IPS-15b (cell line): ENCODE data around the gene SPRR2A.

Experiments
- H3K27me3 ChIP-seq: one replicate; pipeline ENCODE4 v1.6.1; 2013; ENCODE audit warnings: low read length; ENCODE audit not compliant: control insufficient read depth, insufficient read depth
- H3K36me3 ChIP-seq: one replicate; pipeline ENCODE4 v1.6.1; 2013; ENCODE audit warnings: low read length; ENCODE audit not compliant: control insufficient read depth, insufficient read depth
- H3K4me1 ChIP-seq: one replicate; pipeline ENCODE4 v1.6.1; 2013; ENCODE audit warnings: mild to moderate bottlenecking, low read length; ENCODE audit not compliant: control insufficient read depth, insufficient read depth
- H3K4me3 ChIP-seq: one replicate; pipeline ENCODE4 v1.5.1; 2013; ENCODE audit warnings: low read depth, low read length
- H3K9ac ChIP-seq: one replicate; pipeline ENCODE4 v1.6.1; 2013; ENCODE audit warnings: low read depth, mild to moderate bottlenecking, low read length
- H3K9me3 ChIP-seq: one replicate; pipeline ENCODE4 v1.6.1; 2013; ENCODE audit warnings: mild to moderate bottlenecking, low read length; ENCODE audit not compliant: control insufficient read depth, insufficient read depth

The SPRR2A gene

DNA sequence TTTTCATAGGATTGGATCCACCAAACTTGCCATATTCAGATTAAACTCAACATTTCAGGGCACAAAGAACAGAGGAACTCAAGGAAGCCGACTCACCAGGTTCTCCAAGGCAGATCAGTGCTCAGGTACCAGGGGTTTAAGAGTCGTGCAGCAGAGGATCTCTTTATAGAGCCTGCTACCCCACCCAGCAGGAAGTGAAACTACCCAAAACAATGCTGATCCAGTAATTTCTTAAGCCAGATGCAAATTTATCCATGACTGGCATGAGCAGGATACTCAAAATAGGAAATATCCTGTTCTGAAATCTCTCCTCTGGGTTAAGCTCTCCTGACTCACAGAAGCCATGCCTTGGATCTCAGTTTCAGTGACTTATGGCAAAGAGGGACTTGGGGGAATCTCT, at the start of gene SPRR2A:
Gene SPRR2A, minus strand, starts transcription at position 138 of the 400 bp plus-strand sequence. CDS start 777 bp downstream, outside the sequence.
- no peak within 1 kb of the TSS for H3K9ac ChIP-seq
- H3K9me3 ChIP-seq: no peaks in the 10 kb centered on the region
- H3K4me3 ChIP-seq: no peak within 1 kb of the TSS
- H3K27me3 ChIP-seq: no peaks in the 10 kb centered on the region
- H3K36me3 ChIP-seq: no peaks in the 10 kb centered on the region
- no peaks in the 10 kb centered on the region for H3K4me1 ChIP-seq

- H3K36me3 ChIP-seq: no peaks in the 10 kb centered on the region
- H3K27me3 ChIP-seq: no peaks in the 10 kb centered on the region
- no peaks in the 10 kb centered on the region for H3K9me3 ChIP-seq
- H3K9ac ChIP-seq: no peak overlapping the region
- H3K4me1 ChIP-seq: no peaks in the 10 kb centered on the region
- no peak overlapping the region for H3K4me3 ChIP-seq
Observed at GRCh38 chr1:153100245-153100644, 42.9 kb upstream of the SPRR2A start.

DNA sequence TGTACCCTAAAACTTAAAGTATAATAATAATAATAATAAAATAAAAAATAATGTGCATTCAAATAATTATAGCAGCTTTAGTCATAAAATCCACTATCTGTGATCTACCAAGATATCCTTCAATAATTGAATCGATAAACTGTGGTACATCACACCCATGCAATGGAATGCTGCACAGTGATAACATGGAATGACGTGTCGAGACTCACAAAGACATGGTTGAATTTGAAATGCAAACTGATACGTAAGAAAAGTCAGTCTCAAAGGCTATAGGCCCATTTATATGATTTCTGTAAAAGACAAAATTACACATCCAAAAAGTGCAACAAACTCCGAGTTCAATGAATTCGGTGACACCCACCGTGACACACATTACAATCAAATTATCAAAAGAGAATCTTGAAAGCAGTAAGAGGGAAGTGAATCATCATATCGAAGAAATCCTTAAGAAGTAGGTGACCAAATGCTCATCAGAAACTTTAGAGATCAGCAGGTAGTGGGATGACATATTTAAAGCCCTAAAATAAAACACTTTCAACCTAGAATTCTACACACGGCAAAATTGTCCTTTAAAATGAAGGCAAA, 42.2 kb upstream of the SPRR2A start:
- no peaks in the 10 kb centered on the region for H3K4me1 ChIP-seq
- no peak overlapping the region for H3K4me3 ChIP-seq
- H3K9ac ChIP-seq: no peak overlapping the region
- no peaks in the 10 kb centered on the region for H3K36me3 ChIP-seq
- no peaks in the 10 kb centered on the region for H3K27me3 ChIP-seq
- no peaks in the 10 kb centered on the region for H3K9me3 ChIP-seq

DNA sequence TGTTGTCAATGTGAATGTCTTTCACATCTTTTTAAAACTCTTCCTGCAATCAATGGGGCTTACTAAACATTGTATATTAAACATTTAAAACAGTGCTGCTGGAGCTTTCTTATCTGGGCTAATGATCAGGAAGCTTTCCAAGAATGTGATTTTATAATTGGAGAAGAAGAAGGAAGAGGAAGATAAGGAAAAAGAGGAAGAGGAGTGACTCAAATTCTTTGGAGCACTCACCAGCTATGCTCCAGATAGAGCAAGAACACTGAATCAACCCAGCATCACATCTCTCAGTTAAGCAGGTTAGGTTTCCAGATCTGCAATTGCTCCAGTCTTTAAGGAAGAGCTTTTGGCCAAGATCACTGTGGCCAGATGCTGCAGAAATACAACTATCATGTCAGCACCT, 38.5 kb upstream of the SPRR2A start:
- no peaks in the 10 kb centered on the region for H3K4me1 ChIP-seq
- no peaks in the 10 kb centered on the region for H3K9me3 ChIP-seq
- H3K4me3 ChIP-seq: no peak overlapping the region
- H3K27me3 ChIP-seq: no peaks in the 10 kb centered on the region
- H3K9ac ChIP-seq: no peak overlapping the region
- no peaks in the 10 kb centered on the region for H3K36me3 ChIP-seq

DNA sequence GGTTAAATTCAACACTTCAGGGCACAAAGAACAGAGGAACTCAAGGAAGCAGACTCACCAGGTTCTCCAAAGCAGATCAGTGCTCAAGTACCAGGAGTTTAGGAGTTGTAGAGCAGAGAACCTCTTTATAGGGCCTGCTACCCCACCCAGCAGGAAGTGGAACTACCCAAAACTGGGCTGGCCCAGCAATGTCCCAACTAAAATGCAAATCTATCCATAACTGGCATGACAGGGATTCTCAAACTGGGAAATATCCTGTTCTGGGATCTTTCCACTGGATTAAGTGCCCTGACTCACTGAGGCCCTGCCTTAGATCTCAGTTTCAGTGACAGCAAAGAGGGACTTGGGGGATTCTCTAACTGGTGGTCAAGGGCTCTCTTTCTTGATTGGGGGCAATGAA, 37.1 kb upstream of the SPRR2A start, which contains the start of gene SPRR2E:
Gene SPRR2E, minus strand, starts transcription at position 101 of the 400 bp plus-strand sequence. CDS start 775 bp downstream, outside the sequence.
- Histone ChIP-seq H3K36me3 (no peaks in the 10 kb centered on the region), H3K4me1 (no peaks in the 10 kb centered on the region), H3K27me3 (no peaks in the 10 kb centered on the region), H3K4me3 (no peak within 1 kb of the TSS), H3K9me3 (no peaks in the 10 kb centered on the region), H3K9ac (no peak within 1 kb of the TSS)

DNA sequence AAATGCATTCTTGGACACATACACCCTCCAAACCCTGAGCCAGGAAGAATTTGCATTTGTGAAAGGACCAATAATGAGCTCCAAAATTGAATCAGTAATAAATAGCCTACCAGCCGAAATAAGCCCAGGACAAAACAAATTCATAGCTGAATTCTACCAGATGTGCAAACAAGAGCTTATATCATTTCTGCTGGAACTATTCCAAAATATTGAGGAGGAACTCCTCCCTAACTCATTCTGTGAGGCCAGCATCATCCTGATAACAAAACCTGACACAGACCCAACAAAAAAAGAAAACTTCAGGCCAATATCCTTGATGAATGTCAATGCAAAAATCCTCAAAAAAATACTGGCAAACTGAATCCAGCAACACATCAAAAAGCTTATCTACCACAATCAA, 30.3 kb upstream of the SPRR2A start:
- Histone ChIP-seq H3K27me3 (no peaks in the 10 kb centered on the region), H3K36me3 (no peaks in the 10 kb centered on the region), H3K9me3 (no peaks in the 10 kb centered on the region), H3K4me1 (no peaks in the 10 kb centered on the region), H3K9ac (no peak overlapping the region), H3K4me3 (no peak overlapping the region)

GRCh38 chr1:153081736-153082135, 24.4 kb upstream of the SPRR2A start:
- no peaks in the 10 kb centered on the region for H3K9me3 ChIP-seq
- H3K4me1 ChIP-seq: no peaks in the 10 kb centered on the region
- H3K9ac ChIP-seq: no peak overlapping the region
- H3K36me3 ChIP-seq: no peaks in the 10 kb centered on the region
- no peaks in the 10 kb centered on the region for H3K27me3 ChIP-seq
- no peak overlapping the region for H3K4me3 ChIP-seq

GRCh38 chr1:153072806-153073726, 15.8 kb upstream of the SPRR2A start:
- Histone ChIP-seq H3K9me3 (no peaks in the 10 kb centered on the region), H3K27me3 (no peaks in the 10 kb centered on the region), H3K36me3 (no peaks in the 10 kb centered on the region), H3K4me3 (no peak overlapping the region), H3K4me1 (no peaks in the 10 kb centered on the region), H3K9ac (no peak overlapping the region)

DNA sequence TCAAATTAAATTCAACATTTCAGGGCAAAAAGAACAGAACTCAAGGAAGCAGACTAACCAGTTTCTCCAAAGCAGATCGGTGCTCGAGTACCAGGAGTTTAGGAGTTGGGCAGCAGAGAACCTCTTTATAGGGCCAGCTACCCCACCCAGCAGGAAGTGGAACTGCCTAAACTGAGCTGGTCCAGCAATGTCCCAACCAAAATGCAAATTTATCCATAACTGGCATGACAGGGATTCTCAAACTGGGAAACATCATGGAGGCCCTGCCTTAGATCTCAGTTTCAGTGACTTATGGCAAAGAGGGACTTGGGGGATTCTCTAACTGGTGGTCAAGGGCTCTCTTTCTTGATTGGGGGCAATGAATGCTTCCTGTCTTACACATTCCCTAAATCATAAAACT, 14.2 kb upstream of the SPRR2A start, which contains the start of gene SPRR2B:
Gene SPRR2B, minus strand, starts transcription at position 101 of the 400 bp plus-strand sequence. CDS start 772 bp downstream, outside the sequence.
- H3K4me3 ChIP-seq: no peak within 1 kb of the TSS
- H3K9ac ChIP-seq: no peak within 1 kb of the TSS
- H3K9me3 ChIP-seq: no peaks in the 10 kb centered on the region
- H3K4me1 ChIP-seq: no peaks in the 10 kb centered on the region
- H3K27me3 ChIP-seq: no peaks in the 10 kb centered on the region
- no peaks in the 10 kb centered on the region for H3K36me3 ChIP-seq

GRCh38 chr1:153070243-153070642, 12.9 kb upstream of the SPRR2A start:
- H3K36me3 ChIP-seq: no peaks in the 10 kb centered on the region
- H3K9ac ChIP-seq: no peak overlapping the region
- H3K4me1 ChIP-seq: no peaks in the 10 kb centered on the region
- no peak overlapping the region for H3K4me3 ChIP-seq
- H3K9me3 ChIP-seq: no peaks in the 10 kb centered on the region
- H3K27me3 ChIP-seq: no peaks in the 10 kb centered on the region

DNA sequence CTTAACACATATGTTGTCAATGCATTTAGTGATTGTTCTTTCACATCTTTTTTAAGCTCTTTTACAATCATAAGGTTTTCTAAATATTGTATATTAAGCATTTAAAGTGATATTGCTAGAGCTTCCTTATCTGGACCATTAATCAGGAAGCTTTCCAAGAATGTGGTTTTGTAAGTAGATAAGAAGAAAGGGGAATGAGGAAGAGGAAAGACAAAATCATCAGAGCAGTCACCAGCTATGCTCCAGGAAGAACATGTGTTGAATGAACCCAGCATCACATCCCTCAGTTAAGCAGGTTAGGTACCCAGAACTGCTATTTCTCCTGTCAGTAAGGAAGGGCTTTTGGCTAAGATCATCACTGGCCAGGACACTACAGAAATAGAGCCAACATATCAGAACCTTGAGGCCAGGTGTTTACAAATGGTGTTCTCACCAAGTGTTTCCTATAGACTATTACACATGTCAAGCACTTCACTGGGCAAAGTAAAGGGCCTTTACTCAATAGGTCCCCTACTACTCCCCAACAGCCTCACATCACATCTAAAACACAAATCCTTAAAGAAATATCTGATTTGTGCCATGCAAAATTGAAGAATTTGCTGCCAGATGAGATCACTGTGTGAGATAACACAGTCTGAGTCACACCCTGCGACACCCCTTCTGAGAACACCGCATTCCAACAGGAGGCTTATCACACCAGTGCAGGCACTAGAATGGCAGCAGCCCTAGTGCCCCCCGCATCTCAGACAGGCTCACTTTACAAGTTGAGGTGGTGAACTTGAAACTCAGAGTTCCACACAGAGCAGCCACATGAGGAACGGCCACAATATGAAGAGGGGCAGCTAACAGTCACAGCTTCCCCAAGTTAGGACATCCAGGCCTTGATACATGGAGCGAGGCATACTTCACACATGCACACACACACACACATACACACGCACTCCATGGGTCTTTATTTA, 1.8 kb upstream of the SPRR2A start:
- no peak overlapping the region for H3K9ac ChIP-seq
- no peaks in the 10 kb centered on the region for H3K9me3 ChIP-seq
- no peak overlapping the region for H3K4me3 ChIP-seq
- no peaks in the 10 kb centered on the region for H3K36me3 ChIP-seq
- H3K4me1 ChIP-seq: no peaks in the 10 kb centered on the region
- no peaks in the 10 kb centered on the region for H3K27me3 ChIP-seq
